Glutamatergic neuron (in vitro differentiated cells): ENCODE data around the gene SLC36A2. TPM values are rescaled to one million over a fixed set of nuclear protein-coding genes. Genes with fewer than 3 reads are reported as not detected.

ENCODE experiments used
- DNase-seq: peaks from one replicate; pipeline ENCODE4 v3.0.0; 2022
- H3K27ac Mint-ChIP-seq: one replicate; pipeline ENCODE4 v1.8.0; 2020; ENCODE audit warnings: mild to moderate bottlenecking, mixed read lengths, inconsistent platforms; ENCODE audit not compliant: unreplicated experiment
- H3K27me3 Mint-ChIP-seq: one replicate; pipeline ENCODE4 v1.8.0; 2020; ENCODE audit warnings: mild to moderate bottlenecking, moderate library complexity, mixed read lengths, inconsistent platforms; ENCODE audit not compliant: unreplicated experiment
- H3K36me3 Mint-ChIP-seq: one replicate; pipeline ENCODE4 v1.8.0; 2020; ENCODE audit warnings: mild to moderate bottlenecking, mixed read lengths, inconsistent platforms; ENCODE audit not compliant: unreplicated experiment
- H3K4me1 Mint-ChIP-seq: one replicate; pipeline ENCODE4 v1.8.0; 2020; ENCODE audit warnings: mild to moderate bottlenecking, low read depth, mixed read lengths, inconsistent platforms; ENCODE audit not compliant: unreplicated experiment
- H3K4me3 Mint-ChIP-seq: one replicate; pipeline ENCODE4 v1.8.0; 2020; ENCODE audit warnings: mild to moderate bottlenecking, mixed read lengths, inconsistent platforms; ENCODE audit not compliant: unreplicated experiment
- H3K9me3 Mint-ChIP-seq: one replicate; pipeline ENCODE4 v1.8.0; 2020; ENCODE audit warnings: mild to moderate bottlenecking, moderate library complexity, mixed read lengths, inconsistent platforms; ENCODE audit not compliant: unreplicated experiment
- total RNA-seq: library from RNA; stranded (reverse); fragmentation: NEBNext Ultra II Directional; extraction: Animal tissue kit (Norgen Biotek cat#: 25700); gene quantifications from one replicate; pipeline ENCODE4 v1.2.1, GENCODE V29; 2021; ENCODE audit not compliant: unreplicated experiment
- TF ChIP-seq, protein P1 (sequence below): fragments of 200-600 bp; sonication (generic); IDR thresholded peaks from one replicate; pipeline ENCODE4 v1.5.0; 2021; ENCODE audit not compliant: partially characterized antibody, unreplicated experiment

Gene SLC36A2
- total RNA-seq, 1 donor from 2014 or later, result not detected

DNA sequence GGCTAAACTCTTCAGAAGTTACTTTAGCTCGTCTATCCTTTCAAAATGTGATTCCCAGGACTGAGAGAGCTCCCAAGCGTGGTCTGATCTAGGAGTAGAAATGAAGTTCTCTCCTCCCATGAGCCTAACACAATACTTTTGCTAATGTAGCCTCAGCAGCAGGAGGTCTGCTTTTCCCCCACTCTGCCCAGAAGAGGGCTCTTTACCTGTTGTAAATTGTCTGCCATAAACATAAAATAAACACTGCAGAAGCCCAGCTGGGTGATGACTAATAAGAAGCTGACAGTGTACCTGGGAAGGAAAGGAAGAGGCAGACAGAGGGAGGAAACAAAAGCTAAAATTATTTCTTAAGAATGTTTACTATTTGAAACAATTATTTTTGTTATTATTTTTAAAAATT is 59.2 kb downstream of the SLC36A2 start:
- Mint-ChIP-seq H3K27me3 (no peaks in the 10 kb centered on the region), H3K4me3 (no peak overlapping the region), H3K27ac (no peak overlapping the region), H3K9me3 (peaks cover 3% of the 10 kb centered on the region), H3K4me1 (no peaks in the 10 kb centered on the region), H3K36me3 (no peaks in the 10 kb centered on the region)
- TF ChIP-seq, protein P1, sequence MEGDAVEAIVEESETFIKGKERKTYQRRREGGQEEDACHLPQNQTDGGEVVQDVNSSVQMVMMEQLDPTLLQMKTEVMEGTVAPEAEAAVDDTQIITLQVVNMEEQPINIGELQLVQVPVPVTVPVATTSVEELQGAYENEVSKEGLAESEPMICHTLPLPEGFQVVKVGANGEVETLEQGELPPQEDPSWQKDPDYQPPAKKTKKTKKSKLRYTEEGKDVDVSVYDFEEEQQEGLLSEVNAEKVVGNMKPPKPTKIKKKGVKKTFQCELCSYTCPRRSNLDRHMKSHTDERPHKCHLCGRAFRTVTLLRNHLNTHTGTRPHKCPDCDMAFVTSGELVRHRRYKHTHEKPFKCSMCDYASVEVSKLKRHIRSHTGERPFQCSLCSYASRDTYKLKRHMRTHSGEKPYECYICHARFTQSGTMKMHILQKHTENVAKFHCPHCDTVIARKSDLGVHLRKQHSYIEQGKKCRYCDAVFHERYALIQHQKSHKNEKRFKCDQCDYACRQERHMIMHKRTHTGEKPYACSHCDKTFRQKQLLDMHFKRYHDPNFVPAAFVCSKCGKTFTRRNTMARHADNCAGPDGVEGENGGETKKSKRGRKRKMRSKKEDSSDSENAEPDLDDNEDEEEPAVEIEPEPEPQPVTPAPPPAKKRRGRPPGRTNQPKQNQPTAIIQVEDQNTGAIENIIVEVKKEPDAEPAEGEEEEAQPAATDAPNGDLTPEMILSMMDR, result no peak
- DNase-seq, result no peak

DNA sequence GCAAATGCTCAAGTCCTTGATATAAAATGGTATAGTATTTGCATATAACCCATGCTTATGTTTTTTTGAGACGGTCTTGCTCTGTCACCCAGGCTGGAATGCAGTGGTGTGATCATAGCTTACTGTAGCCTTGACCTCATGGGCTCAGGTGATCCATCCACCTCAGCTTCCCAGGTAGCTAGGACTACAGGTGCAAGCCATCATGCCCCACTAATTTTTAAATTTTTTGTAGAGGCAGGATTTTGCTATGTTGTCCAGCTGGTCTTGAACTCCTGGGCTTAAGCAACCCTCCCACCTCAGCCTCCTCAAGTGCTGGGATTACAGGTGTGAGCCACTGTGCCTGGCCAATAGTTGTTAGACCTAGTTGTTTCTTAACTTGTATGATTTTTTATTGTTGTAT is 61.1 kb downstream of the SLC36A2 start:
- Mint-ChIP-seq H3K27me3 (no peaks in the 10 kb centered on the region), H3K27ac (no peak overlapping the region), H3K4me1 (no peaks in the 10 kb centered on the region), H3K4me3 (no peak overlapping the region), H3K9me3 (peaks cover 3% of the 10 kb centered on the region), H3K36me3 (no peaks in the 10 kb centered on the region)
- TF ChIP-seq, protein P1, result no peak
- DNase-seq, result no peak

DNA sequence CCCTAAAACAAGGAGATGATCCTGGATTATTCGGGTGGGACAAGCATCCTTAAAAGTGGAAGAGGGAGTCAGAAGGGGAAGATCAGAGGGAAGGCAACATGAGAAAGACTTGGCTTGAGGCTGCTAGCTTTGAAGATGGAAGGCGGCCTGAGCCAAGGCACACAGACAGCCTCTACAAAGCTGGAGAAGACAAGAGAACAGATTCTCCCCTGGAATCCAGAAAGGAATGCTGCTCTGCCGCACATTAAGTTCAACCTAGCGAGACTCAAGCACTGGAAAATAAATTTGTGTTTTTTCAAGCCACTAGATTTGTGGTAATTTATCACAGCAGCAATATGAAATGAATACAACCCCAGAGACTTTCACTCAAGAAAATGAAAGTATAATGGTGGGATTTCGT is 61.7 kb downstream of the SLC36A2 start:
- no peak for DNase-seq
- no peaks in the 10 kb centered on the region for H3K27me3 Mint-ChIP-seq
- TF ChIP-seq, protein P1, result no peak
- no peak overlapping the region for H3K4me3 Mint-ChIP-seq
- H3K36me3 Mint-ChIP-seq, result no peaks in the 10 kb centered on the region
- no peaks in the 10 kb centered on the region for H3K4me1 Mint-ChIP-seq
- peaks cover 3% of the 10 kb centered on the region for H3K9me3 Mint-ChIP-seq
- no peak overlapping the region for H3K27ac Mint-ChIP-seq

DNA sequence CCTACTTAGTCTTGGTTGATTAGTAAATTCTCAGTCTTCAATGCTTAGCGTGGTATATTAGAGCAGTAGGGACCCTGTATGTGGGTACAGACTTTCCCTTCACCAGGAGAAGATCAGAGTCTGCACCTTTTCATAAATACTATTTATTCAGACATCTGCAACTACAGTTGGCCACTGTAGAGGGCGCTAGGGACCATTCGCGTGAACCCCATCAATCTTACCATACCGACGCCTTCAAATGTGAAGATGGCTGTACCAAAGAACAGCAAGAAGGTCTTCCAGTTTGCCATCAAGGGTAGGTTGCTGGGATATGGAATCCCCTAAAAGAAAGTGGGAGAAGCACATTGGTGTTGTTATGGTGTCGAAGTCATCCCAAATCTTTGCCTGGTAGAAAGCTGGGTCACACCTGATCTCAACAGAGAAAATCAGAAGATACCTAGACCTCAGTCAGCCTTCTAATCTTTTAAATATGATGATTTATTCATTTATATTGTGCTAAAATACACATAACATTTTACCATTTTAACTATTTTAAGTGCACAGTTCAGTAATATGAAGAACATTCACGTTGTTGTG is 62.9 kb downstream of the SLC36A2 start:
- no peaks in the 10 kb centered on the region for H3K4me1 Mint-ChIP-seq
- H3K4me3 Mint-ChIP-seq, result no peak overlapping the region
- H3K36me3 Mint-ChIP-seq, result no peaks in the 10 kb centered on the region
- H3K27ac Mint-ChIP-seq, result no peak overlapping the region
- TF ChIP-seq, protein P1, result no peak
- no peaks in the 10 kb centered on the region for H3K27me3 Mint-ChIP-seq
- peaks cover 3% of the 10 kb centered on the region for H3K9me3 Mint-ChIP-seq
- DNase-seq, result no peak

DNA sequence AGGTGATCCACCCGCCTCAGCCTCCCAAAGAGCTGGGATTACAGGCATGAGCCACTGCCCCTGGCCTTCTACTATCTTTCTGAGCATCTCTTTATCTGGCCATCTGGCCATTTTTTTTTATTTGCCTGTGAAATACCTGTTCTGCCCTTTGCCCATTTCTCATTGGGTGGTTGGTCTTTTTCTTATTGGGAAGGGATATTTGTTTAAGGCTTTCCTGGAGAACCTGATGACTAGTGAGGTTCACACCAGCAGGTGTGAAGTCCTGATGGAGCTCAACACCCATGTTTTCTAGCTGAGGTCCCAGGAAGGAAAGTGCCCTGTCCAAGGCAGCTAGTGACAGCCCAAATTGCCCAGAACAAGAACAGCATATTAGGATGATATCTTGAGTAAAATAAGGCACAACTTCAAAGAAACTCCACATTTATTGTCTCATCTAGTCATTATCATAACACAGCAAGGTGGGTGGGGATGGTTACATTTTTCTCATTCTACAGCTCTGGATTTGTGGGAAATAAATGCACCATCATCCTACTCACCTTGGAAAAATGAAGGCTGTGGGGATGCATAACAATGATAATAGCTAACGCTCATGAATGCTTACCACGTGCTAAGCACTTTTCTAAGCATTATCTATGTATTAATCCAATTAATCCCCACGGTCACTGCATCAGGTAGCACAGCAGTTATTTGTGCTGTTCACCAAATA is 64.1 kb downstream of the SLC36A2 start:
- Mint-ChIP-seq H3K4me3 (no peak overlapping the region), H3K9me3 (peaks cover 3% of the 10 kb centered on the region), H3K4me1 (no peaks in the 10 kb centered on the region), H3K36me3 (no peaks in the 10 kb centered on the region), H3K27ac (no peak overlapping the region), H3K27me3 (no peaks in the 10 kb centered on the region)
- DNase-seq, result no peak
- TF ChIP-seq, protein P1, result no peak
